ENCODE data around the gene HNRNPUL2. TPM values are rescaled to one million over a fixed set of nuclear protein-coding genes. Genes with fewer than 3 reads are reported as not detected.
"Not testable (repeated sequence)": the region's sequence is repeated elsewhere in the genome, so short reads cannot be mapped to it uniquely, and the experiment has no call there.

HNRNPUL2 gene
- total and polyA plus RNA-seq, 10 of the 15 experiments (the other 5 are each of a cell fraction or from before 2014, with no cell fraction given), result 1.6 to 72.2 (median 14.9) TPM

- TF ChIP-seq E2F8 (IDR thresholded peaks at IDR 0.05; ENCODE audit: low read depth, partially characterized antibody), result no peak
These were observed 5.6 kb upstream of the HNRNPUL2 start (continued) for GRCh38 chr11:62732830-62733229.

- H2AFZ ChIP-seq (ENCODE audit: control insufficient read depth, low read depth, low read length); ATAC-seq; FAIRE-seq; in situ Hi-C loops (cut with MboI); H3K27ac ChIP-seq (ENCODE audit: control insufficient read depth, insufficient read depth); BruUV-seq (replicated peaks); H3K27me3 ChIP-seq (replicated peaks in 1 of 2; ENCODE audit: control insufficient read depth in 2 of 2, insufficient read depth in 2 of 2, low read length in 1 of 2); H3K4me1 ChIP-seq (ENCODE audit: control insufficient read depth, insufficient read depth, low read length); DNase-seq (ENCODE audit: low read depth, low spot score); intact Hi-C loops (cut with micrococcal nuclease; ENCODE audit: unreplicated experiment); H3K9me3 ChIP-seq (replicated peaks; ENCODE audit: control insufficient read depth, insufficient read depth, low read length): not testable (repeated sequence)
- H4K20me1 ChIP-seq (ENCODE audit: control insufficient read depth, insufficient read depth), result peaks cover 11% of the 10 kb centered on the region; the same call in 1 of the 2 replicates
- peaks cover under 1 to 13% of the 10 kb centered on the region in 2 experiments; a peak in 2 of 4 replicates for H3K36me3 ChIP-seq (ENCODE audit: control insufficient read depth in 2 of 2, insufficient read depth in 2 of 2, low read length in 1 of 2)
- RAD21 ChIA-PET (ENCODE audit: unreplicated experiment), result interaction anchor here (1.1 to 5.2 kb wide), 4 partner anchors 24 to 111 kb away, joined by 3 to 44 read pairs (median 5); partner anchors contain the start of genes LBHD1 and ZBTB3
- POLR2A ChIA-PET, result interaction anchor here (0.6 to 6.8 kb wide), 16 partner anchors 10 to 146 kb away, joined by 3 to 79 read pairs (median 5); partner anchors contain the start of genes BSCL2, GNG3, MTA2 and POLR2G
- peak overlapping the region; percentile 89 for H3K4me2 ChIP-seq (ENCODE audit: control insufficient read depth, insufficient read depth)
- CTCF ChIA-PET, result interaction anchor here (1.0 to 5.4 kb wide), 7 partner anchors 24 to 306 kb away, joined by 3 to 34 read pairs (median 4); partner anchors contain the start of genes TAF6L, TMEM179B and ZBTB3
- peak overlapping the region; percentile 90 for H3K4me3 ChIP-seq
- WGBS (ENCODE audit: insufficient coverage, insufficient replicate concordance, low lambda C conversion rate, missing lambda C conversion rate), result 89% methylated on average over 14 of the region's 14 CpGs
- 0 out of 2 replicates have a peak overlapping the region, but pooled peaks have one; percentile 91 for H3K9ac ChIP-seq (ENCODE audit: control insufficient read depth, insufficient read depth, low read length)
- SMC1A ChIA-PET (ENCODE audit: uncharacterized antibody, unreplicated experiment), result interaction anchor here (0.7 to 4.8 kb wide), 7 partner anchors 14 to 125 kb away, joined by 3 to 27 read pairs (median 6); partner anchors contain the start of gene ZBTB3
- H3K79me2 ChIP-seq (ENCODE audit: control insufficient read depth, insufficient read depth, low read length), result peaks cover 60% of the 10 kb centered on the region
These were observed 2.8 kb upstream of the HNRNPUL2 start for GRCh38 chr11:62730076-62730475.

Measured in GM12878 (cell line).